HEK293 (cell line): ENCODE results near the gene ZKSCAN3.

Experiments
- CTCF ChIA-PET: fragments of 350-600 bp; formaldehyde crosslinking; extraction: SDS; loops from one replicate; lab custom pipeline; 2021; ENCODE audit warnings: antibody characterized with exemption; lab: Yijun Ruan, JAX
- POLR2A ChIA-PET: fragments of 300-600 bp; formaldehyde crosslinking; extraction: SDS; loops from one replicate; lab custom pipeline; 2020; ENCODE audit warnings: antibody characterized with exemption, inconsistent platforms; lab: Yijun Ruan, JAX
- H3K27ac ChIP-seq: fragments of 200-500 bp; sonication (Bioruptor generic); 2 replicates; pipeline ENCODE4 v1.5.1; 2014; ENCODE audit warnings: low read depth, low read length, control low read depth, inconsistent platforms; ENCODE audit errors: extremely low read depth
- H3K36me3 ChIP-seq, 2 experiments: fragments of 200-500 bp in 1 of 2; sonication (Bioruptor generic) in 1 of 2; 1 replicate in 1 of 2; 2 replicates in 1 of 2; pipeline ENCODE4 v1.5.1; 2014 to 2017; ENCODE audit warnings: inconsistent platforms in 2 of 2, low read length in 2 of 2; ENCODE audit not compliant: control insufficient read depth in 2 of 2, insufficient read depth in 1 of 2
- H3K4me1 ChIP-seq: fragments of 200-500 bp; sonication (Bioruptor generic); 2 replicates; pipeline ENCODE4 v1.5.1; 2014; ENCODE audit warnings: mild to moderate bottlenecking, low read length, inconsistent platforms; ENCODE audit not compliant: control insufficient read depth, insufficient read depth
- H3K4me3 ChIP-seq: 2 replicates; pipeline ENCODE4 v1.5.1; 2011; ENCODE audit warnings: low read depth, mild to moderate bottlenecking, control low read depth, low read length, moderate library complexity
- H3K9me3 ChIP-seq: fragments of 200-500 bp; sonication (Bioruptor generic); 2 replicates; pipeline ENCODE4 v1.5.1; 2014; ENCODE audit warnings: low read depth, low read length, inconsistent platforms; ENCODE audit not compliant: control insufficient read depth, insufficient read depth
- AEBP2 ChIP-seq: fragments of 450-650 bp; formaldehyde crosslinking; IDR thresholded peaks from 2 replicates; pipeline ENCODE4 v1.5.1; 2016; ENCODE audit warnings: missing biosample characterization, missing genetic modification characterization, borderline replicate concordance
- FEZF1 ChIP-seq: fragments of 450-650 bp; formaldehyde crosslinking; IDR thresholded peaks from 2 replicates; pipeline ENCODE4 v1.5.1; 2016; ENCODE audit warnings: missing biosample characterization, missing genetic modification characterization
- SP7 ChIP-seq: fragments of 450-650 bp; formaldehyde crosslinking; IDR thresholded peaks from 2 replicates; pipeline ENCODE4 v1.5.1; 2016; ENCODE audit warnings: missing biosample characterization, missing genetic modification characterization
- TRIM28 ChIP-seq: IDR thresholded peaks from 2 replicates; pipeline ENCODE4 v1.6.1; 2011; ENCODE audit warnings: low read length, control low read depth, borderline replicate concordance
- ZBTB48 ChIP-seq: fragments of 450-650 bp; formaldehyde crosslinking; IDR thresholded peaks from 2 replicates; pipeline ENCODE4 v1.5.1; 2016; ENCODE audit warnings: missing biosample characterization, missing genetic modification characterization
- ZNF10 ChIP-seq: fragments of 450-650 bp; formaldehyde crosslinking; IDR thresholded peaks from 2 replicates; pipeline ENCODE4 v1.5.1; 2017; ENCODE audit warnings: missing biosample characterization, missing genetic modification characterization
- ZNF274 ChIP-seq, 2 experiments: fragments of 200-500 bp in 1 of 2; fragments of 450-650 bp in 1 of 2; sonication (Bioruptor generic) in 1 of 2; formaldehyde crosslinking in 1 of 2; IDR thresholded peaks; 2 replicates each; pipeline versions ENCODE4 v1.5.1 to v1.6.1; 2014 to 2016; ENCODE audit warnings: borderline replicate concordance in 1 of 2, inconsistent platforms in 1 of 2, low read length in 1 of 2, missing biosample characterization in 1 of 2, missing genetic modification characterization in 1 of 2
- ZNF391 ChIP-seq: fragments of 450-650 bp; formaldehyde crosslinking; IDR thresholded peaks from 2 replicates; pipeline ENCODE4 v1.5.1; 2016; ENCODE audit warnings: low read depth, missing biosample characterization, missing genetic modification characterization, borderline replicate concordance
- ZNF404 ChIP-seq: fragments of 450-650 bp; formaldehyde crosslinking; IDR thresholded peaks from 2 replicates; pipeline ENCODE4 v1.5.1; 2017; ENCODE audit warnings: missing biosample characterization, missing genetic modification characterization
- ZNF660 ChIP-seq: fragments of 450-650 bp; IDR thresholded peaks from 2 replicates; pipeline ENCODE4 v1.5.1; 2018; ENCODE audit warnings: missing biosample characterization, mild to moderate bottlenecking, missing genetic modification characterization
- ZSCAN16 ChIP-seq: fragments of 450-650 bp; formaldehyde crosslinking; IDR thresholded peaks from 2 replicates; pipeline ENCODE4 v1.5.1; 2016; ENCODE audit warnings: missing biosample characterization, missing genetic modification characterization
- ZSCAN30 ChIP-seq: fragments of 450-650 bp; IDR thresholded peaks from 2 replicates; pipeline ENCODE4 v1.5.1; 2018; ENCODE audit warnings: missing biosample characterization, mild to moderate bottlenecking, missing genetic modification characterization, moderate library complexity
- TF ChIP-seq, protein P1 (sequence below): fragments of 450-650 bp; formaldehyde crosslinking; IDR thresholded peaks from 2 replicates; pipeline ENCODE4 v1.5.1; 2016; ENCODE audit warnings: missing biosample characterization, missing genetic modification characterization

The ZKSCAN3 gene

GRCh38 chr6:28399350-28400121, 49.8 kb downstream of the ZKSCAN3 start, which contains the start of gene ZSCAN12 (continued):
- TF ChIP-seq AEBP2 (tag by site-specific recombination) (no peak), ZNF274 (IDR thresholded peaks at IDR 0.05; ENCODE audit: low read length) (no peak), ZNF274 (tag by site-specific recombination; IDR thresholded peaks at IDR 0.05; ENCODE audit: borderline replicate concordance) (no peak)
- TF ChIP-seq, all 188 proteins: peak for 86

DNA sequence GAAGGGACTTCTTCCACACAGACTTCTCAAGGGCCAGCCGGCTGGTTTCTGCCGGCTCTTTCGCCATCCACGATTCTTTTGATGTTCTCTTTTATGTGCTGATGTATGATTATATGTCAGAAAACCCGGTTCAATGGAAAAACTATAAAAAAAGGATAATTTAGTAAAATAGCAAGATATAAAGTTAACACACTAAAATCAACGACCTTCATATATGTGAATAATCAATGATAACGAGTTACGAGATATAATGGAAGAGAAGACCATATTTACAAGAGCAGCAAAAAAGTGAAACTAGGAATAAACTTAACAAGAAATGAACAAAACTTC, 50.3 kb downstream of the ZKSCAN3 start:
- TF ChIP-seq ZNF10: 0 out of 2 replicates have a peak, but pooled peaks have one; percentile 4
- no peak for TF ChIP-seq ZNF660 (tag by site-specific recombination)
- no peak for TF ChIP-seq ZNF404 (tag by site-specific recombination)
- Histone ChIP-seq H3K9me3 (no peaks in the 10 kb centered on the region), H3K27ac (peak overlapping the region; percentile 75), H3K4me1 (0 out of 2 replicates have a peak, but pooled peaks cover 4% of the 10 kb centered on the region), H3K4me3 (peak overlapping the region; percentile 72), H3K36me3 (peaks cover 14 to 31% of the 10 kb centered on the region in 2 experiments; a peak in 2 of 3 replicates)
- CTCF ChIA-PET: interaction anchor here (0.7 kb wide), 1 partner anchor 19 kb away, joined by 4 read pairs; no protein-coding TSS in a partner anchor
- POLR2A ChIA-PET: no interaction called here

GRCh38 chr6:28401172-28401571, 51.4 kb downstream of the ZKSCAN3 start:
- Histone ChIP-seq H3K36me3 (peaks cover 6 to 20% of the 10 kb centered on the region in 2 experiments; a peak in 2 of 3 replicates), H3K27ac (no peak overlapping the region), H3K4me1 (0 out of 2 replicates have a peak, but pooled peaks cover 4% of the 10 kb centered on the region), H3K4me3 (no peak overlapping the region), H3K9me3 (no peaks in the 10 kb centered on the region)
- TF ChIP-seq, protein P1, sequence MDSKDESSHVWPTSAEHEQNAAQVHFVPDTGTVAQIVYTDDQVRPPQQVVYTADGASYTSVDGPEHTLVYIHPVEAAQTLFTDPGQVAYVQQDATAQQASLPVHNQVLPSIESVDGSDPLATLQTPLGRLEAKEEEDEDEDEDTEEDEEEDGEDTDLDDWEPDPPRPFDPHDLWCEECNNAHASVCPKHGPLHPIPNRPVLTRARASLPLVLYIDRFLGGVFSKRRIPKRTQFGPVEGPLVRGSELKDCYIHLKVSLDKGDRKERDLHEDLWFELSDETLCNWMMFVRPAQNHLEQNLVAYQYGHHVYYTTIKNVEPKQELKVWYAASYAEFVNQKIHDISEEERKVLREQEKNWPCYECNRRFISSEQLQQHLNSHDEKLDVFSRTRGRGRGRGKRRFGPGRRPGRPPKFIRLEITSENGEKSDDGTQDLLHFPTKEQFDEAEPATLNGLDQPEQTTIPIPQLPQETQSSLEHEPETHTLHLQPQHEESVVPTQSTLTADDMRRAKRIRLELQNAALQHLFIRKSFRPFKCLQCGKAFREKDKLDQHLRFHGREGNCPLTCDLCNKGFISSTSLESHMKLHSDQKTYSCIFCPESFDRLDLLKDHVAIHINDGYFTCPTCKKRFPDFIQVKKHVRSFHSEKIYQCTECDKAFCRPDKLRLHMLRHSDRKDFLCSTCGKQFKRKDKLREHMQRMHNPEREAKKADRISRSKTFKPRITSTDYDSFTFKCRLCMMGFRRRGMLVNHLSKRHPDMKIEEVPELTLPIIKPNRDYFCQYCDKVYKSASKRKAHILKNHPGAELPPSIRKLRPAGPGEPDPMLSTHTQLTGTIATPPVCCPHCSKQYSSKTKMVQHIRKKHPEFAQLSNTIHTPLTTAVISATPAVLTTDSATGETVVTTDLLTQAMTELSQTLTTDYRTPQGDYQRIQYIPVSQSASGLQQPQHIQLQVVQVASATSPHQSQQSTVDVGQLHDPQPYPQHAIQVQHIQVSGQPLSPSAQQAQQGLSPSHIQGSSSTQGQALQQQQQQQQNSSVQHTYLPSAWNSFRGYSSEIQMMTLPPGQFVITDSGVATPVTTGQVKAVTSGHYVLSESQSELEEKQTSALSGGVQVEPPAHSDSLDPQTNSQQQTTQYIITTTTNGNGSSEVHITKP (tag by site-specific recombination): peak; percentile 65
- no peak for TF ChIP-seq SP7 (tag by site-specific recombination)
- ChIA-PET CTCF (no interaction called here), POLR2A (no interaction called here)

- Histone ChIP-seq H3K36me3 (peaks cover 0 to 10% of the 10 kb centered on the region in 2 experiments; a peak in 1 of 3 replicates), H3K9me3 (no peaks in the 10 kb centered on the region), H3K4me1 (0 out of 2 replicates have a peak, but pooled peaks cover 4% of the 10 kb centered on the region), H3K4me3 (no peak overlapping the region), H3K27ac (no peak overlapping the region)
- TF ChIP-seq TRIM28 (no peak), ZSCAN16 (tag by site-specific recombination) (no peak), ZBTB48 (tag by site-specific recombination) (peak; percentile 96), ZSCAN30 (tag by site-specific recombination) (no peak), FEZF1 (tag by site-specific recombination) (peak; percentile 17; the same call in 1 of the 2 replicates), ZNF391 (no peak)
- CTCF ChIA-PET: interaction anchor here (0.5 to 0.7 kb wide), 5 partner anchors 8 to 457 kb away, joined by 3 to 4 read pairs (median 3); no protein-coding TSS in a partner anchor
- POLR2A ChIA-PET: interaction anchor here (0.7 to 0.9 kb wide), 2 partner anchors 261 to 278 kb away, joined by 3 read pairs; partner anchors contain the start of genes ZKSCAN8 and ZSCAN16
Observed at GRCh38 chr6:28402197-28402596, 52.5 kb downstream of the ZKSCAN3 start.
